Hypothalamus (tissue), 51 donors: ENCODE measurements around the gene CHRNA1.
"Not testable (repeated sequence)": the region's sequence is repeated elsewhere in the genome, so short reads cannot be mapped to it uniquely, and the experiment has no call there.

ENCODE experiments used
- DNase-seq, 51 donors: peaks; one replicate each; lab custom pipeline; 2025; lab: John Stamatoyannopoulos, UW

The CHRNA1 gene

DNA sequence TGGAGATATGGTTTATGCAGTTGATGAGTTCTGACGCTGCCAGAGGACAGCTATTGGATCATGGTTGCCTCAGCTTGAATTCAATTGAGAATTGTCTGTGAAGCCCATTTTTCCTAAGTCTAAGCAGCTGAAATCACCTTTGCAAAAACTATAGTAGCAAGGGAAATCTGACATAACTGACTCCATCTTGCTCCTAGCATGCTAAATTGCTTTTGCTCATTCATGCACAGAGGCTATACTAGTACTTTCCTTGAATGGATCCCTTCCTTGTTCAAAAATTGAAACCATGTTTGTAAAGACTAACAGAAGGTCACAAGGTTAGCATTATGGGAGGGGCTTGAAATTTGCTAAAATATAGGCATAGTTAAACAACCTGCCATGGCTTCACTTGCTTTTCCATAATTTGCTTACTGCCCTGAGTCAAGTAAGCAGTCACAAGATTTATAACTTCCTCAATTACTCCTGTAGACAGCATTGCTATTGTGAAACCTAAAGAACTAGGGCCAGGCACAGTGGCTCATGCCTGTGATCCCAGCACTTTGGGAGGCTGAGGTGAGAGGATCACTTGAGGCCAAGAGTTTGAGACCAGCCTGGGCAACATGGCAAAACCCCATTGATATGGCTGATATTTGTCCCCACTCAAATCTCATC is 41.2 kb downstream of the CHRNA1 start:
- no peak for DNase-seq

DNA sequence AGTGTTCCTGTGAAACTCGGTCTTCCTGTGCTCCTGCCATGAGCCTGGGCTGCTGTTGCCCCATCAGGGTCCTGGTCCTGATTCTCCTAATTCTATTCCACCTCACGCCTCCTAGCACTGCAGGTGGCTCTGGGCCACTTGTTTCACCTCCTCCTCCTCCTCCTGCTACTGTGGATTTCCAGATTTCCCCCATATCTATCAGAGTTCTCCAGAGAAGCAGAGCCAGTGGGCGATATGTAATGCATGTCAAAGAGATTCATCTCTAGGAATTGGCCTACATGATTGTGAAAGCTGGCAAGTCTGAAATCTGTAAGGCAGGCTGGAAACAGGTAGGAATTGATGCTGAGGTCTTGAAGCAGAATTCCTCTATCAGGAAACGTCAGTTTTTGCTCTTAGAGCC is 45.3 kb downstream of the CHRNA1 start:
- DNase-seq = no peak

DNA sequence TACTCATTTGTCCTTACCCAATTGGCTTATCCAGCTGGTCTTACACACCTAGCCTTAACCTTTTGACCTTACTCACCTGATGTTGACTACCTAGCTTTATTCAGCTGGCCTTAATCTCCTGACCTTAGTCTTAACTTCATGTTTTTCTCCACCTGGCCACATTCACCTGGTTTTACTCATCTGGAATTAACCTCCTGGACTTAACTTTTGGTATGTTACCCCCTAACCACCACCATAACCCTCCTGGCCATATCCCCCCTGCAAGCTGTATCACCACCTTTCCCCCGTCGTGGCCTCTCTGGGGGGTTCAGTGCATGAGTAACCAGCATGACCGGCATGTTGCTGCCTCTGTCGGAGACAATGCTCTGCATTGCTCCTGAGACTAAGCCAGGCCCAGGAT is 45.7 kb downstream of the CHRNA1 start:
- DNase-seq = no peak

DNA sequence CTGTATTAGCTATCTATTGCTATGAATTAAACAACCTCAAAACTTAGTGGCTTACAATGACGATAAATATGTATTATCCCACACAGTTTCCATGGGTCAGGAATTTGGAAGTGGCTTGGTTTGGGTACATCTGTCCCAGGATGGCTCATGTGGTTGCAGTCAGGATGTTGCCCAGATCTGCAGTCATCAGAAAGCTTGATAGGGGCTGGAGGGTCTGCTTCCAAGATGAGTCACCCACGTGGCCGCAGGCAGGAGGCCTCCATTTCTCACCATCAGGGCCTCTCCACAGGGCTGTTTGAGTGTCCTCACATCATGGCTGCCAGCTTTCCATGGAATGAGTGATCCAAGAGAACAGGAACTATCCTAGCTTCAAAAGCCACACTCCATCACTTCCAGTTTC is 46.4 kb downstream of the CHRNA1 start:
- DNase-seq = no peak

DNA sequence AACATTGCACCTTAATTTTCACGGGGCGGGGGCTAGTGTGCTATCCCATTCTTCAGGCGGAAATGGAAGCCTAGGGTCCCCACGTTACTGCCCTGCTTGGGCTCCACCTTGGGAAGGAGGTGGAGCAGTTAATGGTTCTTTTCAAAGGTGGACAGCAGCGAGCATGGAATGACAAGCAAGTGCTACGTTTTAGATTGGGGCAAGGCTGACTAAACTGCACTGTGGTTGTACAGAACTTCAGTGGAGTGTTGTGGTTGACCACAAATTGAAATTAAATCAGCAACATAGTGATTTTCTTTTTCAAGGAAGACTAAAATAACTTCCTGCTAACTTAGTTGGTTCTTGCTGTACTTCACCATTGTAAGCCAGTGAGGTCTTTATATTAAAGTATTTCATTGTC is 47.0 kb downstream of the CHRNA1 start:
- DNase-seq = no peak

DNA sequence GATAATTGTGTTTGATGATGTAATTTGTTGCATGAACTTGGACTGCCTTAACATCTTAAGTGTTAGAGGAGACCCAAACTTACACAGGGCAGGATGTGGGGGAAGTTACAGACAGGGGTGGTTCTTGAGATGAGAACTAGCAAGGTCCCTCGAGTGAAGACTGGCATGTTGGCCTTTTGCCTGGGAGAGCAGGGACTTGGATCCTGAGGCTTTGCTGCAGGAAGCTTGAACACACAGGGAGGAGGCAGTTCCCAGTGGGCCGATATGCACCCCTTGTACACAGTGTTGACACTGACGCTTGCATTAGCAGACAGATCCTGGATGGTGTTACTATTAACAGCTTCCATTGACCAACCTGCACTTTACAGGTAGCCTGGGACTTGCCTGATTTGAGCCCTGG is 47.5 kb downstream of the CHRNA1 start:
- DNase-seq = no peak

DNA sequence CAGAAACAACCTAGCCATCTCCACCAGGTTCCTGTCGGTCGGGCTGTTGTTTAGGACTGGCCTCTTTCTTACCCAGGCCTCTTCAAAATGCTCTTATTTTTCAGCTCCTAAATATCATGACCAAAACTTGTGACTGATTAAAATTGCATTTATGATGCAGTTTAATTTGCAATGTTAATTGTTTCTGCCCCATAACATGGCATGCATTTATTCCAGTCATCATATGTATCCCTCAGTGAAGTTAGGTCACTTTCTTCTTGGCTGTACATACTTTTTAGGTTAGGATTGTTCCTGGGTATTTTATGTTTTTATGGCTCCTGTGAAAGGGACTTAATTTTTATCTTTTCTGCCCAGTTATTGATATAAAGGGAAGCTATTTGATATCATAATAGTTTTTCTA is 50.6 kb downstream of the CHRNA1 start:
- no peak for DNase-seq

DNA sequence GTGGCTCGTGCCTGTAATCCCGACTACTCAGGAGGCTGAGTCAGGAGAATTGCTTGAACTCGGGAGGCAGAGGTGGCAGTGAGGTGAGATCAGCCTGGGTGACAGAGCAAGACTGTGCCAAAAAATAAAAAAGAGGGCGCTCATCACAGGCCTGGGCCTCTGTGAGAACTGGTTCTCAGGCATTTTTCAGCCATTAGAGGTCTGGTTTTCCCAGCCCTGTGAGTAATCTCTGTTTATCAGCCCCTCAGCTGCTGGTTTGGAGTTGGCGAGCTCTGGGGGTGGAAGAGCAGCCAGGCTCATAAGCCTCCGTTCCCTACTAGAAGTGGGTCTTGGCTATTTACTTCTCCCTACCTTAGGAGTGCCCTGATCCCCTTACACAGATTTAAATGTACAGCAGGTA is 53.1 kb downstream of the CHRNA1 start:
- DNase-seq = no peak

DNA sequence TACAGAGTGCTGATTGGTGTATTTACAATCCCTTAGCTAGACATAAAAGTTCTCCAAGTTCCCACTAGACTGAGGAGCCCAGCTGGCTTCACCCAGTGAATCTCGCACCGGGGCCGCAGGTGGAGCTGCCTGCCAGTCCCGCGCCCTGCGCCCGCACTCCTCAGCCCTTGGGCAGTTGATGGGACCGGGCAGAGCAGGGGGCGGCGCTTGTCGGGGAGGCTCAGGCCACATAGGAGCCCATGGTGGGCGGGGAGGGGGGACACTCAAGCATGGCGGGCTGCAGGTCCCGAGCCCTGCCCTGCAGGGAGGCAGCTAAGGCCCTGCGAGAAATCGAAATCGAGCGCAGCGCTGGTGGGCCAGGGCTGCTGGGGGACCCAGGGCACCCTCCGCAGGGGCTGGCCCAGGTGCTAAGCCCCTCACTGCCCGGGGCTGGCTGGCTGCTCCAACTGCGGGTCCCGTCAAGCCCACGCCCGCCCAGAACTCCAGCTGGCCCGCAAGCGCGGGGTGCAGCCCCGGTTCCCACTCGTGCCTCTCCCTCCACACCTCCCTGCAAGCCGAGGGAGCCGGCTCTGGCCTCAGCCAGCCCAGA is 54.8 kb downstream of the CHRNA1 start:
- not testable (repeated sequence) for DNase-seq

DNA sequence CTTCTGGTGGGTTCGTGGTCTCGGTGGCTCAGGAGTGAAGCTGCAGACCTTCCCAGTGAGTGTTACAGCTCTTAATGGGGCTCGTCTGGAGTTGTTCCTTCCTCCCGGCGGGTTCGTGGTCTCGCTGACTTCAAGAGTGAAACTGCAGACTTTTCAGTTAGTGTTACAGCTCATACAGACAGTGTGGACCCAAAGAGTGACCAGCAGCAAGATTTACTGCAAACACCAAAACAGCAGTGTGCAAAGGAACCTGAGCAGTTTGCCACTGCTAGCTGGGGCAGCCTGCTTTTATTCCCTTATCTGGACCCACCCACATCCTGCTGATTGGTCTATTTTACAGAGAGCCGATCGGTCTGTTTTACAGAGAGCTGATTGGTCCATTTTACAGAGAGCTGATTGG is 55.6 kb downstream of the CHRNA1 start:
- DNase-seq = no peak

DNA sequence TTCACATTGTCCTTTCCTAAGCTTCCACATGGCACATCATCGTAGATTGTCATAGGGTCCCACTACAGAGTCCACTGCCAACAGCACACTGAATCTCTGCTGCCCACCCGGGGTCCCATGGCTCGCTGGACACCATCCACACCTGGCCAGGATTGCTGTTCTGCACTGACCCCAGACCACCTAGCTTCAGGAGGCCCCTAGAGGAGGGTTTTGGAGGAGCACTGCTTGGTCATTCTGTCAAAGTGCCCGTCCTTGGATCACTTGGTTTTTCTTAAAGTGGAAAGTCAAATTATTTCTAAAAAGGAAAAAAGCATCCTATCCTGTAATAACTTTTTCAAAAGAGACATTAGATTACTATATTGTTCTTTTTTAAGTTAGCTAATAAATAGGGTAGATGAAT is 59.0 kb downstream of the CHRNA1 start:
- DNase-seq = no peak

DNA sequence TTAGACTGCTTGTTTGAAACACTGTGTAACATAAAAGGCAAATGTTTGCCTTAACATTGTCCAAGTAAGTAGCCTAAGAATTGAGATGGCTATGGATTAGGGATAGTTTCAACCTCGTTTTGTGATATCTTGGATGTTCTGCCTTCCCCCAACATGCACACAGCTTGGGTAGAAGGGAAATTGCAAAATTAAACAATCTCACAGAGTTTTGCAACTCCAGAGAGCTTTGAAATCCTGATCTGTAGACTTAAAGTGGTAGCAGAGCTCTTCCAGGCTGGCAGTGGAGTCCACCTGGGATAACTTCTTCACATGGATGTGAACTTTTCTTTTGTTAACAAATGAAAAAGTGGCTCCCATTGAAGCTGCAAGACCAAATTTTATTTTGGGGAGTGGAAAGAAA is 59.6 kb downstream of the CHRNA1 start:
- no peak for DNase-seq

DNA sequence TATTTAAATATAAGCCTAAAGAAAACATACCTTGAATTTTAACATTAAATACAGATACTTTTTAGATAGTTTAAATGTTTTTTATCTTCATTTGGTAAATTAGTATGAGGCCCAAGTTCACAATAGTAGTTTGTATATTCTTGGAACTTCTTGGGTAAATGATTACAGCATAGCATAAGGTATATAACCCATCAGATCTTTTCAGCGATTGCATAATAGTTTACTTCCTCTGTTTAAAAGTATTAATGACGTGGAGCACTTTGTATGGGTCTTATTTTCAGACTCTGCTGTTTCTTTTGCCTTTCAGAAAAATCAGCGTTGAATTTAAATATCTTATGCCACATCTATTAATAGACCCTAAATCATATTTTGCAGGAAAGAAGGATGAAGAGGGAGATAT is 60.2 kb downstream of the CHRNA1 start:
- no peak for DNase-seq

DNA sequence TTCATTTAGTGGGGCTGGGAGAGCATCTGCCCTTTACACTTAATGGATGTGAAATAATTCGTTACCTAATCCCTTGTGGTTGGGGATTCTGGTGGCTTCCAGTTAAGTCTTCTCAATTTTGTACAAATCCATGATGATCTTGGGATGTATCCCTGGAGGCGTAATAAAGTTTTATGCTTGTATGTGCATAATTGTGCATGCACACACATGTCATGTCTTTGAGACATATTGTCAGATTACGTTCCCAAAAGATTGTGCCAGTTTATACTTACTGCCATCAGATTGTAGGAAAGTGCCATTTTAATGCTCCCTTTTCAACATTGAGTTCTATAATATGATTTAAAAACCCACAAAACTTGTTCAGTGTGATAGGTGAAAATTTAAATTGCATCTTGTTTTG is 60.8 kb downstream of the CHRNA1 start:
- DNase-seq = no peak

DNA sequence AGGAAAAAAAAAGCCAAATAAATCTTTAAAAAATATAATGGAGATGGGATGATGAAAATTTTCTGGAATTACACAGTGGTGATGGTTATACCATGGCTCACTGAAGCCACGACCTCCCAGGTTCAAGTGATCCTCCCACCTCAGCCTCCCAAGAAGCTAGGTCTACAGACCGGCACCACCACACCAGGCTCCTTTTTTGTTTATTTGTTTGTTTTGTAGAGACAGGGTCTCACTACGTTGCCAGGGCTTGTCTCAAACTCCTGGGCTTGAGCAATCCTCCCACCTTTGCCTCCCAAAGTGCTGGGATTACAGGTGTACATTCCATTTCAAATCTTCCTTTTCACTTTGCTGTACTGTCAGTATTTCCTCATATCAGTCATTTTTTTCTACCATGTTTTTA is 61.7 kb downstream of the CHRNA1 start:
- DNase-seq = no peak

DNA sequence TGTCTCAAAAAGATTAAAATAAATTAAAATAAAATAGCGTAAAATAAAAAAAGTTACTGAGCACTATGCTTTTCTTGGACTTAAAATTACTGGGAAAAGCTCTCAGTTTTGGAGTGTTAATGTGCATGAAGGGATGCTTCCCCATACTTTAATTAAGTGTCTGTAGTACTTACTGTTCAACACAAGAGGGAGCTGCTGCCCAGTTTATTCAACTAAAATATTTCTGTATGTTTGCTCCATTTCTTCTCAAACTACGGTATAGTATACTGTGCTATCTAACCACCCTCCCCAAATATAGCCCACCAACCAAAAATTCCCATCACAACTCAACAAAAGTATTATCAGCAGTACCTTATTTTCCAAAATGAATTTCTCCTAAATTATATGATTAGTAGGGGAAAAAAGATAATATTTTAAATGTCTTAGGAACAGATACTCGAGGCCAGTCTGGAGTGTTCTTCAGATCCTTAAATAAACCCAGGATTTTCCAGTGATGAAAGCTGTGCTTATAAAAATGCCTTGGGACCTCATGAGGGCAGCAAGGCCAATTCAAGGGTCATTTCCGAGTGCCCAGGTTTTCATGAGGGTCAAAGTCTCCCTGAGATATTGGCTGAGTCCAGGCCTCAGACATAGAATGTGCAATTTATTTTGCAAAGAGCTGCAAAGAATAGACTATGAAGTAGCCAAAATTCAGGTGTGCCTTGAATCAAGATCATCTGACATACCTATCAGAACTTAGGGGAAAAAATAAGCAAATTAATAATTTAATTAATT is 64.1 kb downstream of the CHRNA1 start:
- peak in 3 of 51 donors; percentile 20 to 65 (median 33) for DNase-seq
